IMR-90 (cell line): ENCODE data around the gene CYB5RL. TPM values are rescaled to one million over a fixed set of nuclear protein-coding genes. Genes with fewer than 3 reads are reported as not detected.

Experiments
- ATAC-seq: fragments of 200-7000 bp; cut with Tn5 transposase; 2 replicates; pipeline ENCODE4 v1.9.1; 2020; ENCODE audit warnings: low read depth, mild to moderate bottlenecking, moderate library complexity
- BruUV-seq: library from RNA; stranded (reverse); fragments of 400-500 nt; replicated peaks from 2 replicates; lab custom pipeline; 2021; lab: Mats Ljungman, UMichigan
- CTCF ChIA-PET: fragments of 300-600 bp; formaldehyde crosslinking; extraction: SDS; loops from one replicate; lab custom pipeline; 2021; ENCODE audit warnings: antibody characterized with exemption; lab: Yijun Ruan, JAX
- POLR2A ChIA-PET: fragments of 300-600 bp; sonication (Branson Sonifier 250); formaldehyde crosslinking; loops from one replicate; lab custom pipeline; 2022; ENCODE audit warnings: antibody characterized with exemption; ENCODE audit not compliant: unreplicated experiment; lab: Charles Lee
- DNase-seq: peaks from one replicate; pipeline ENCODE4 v3.0.0; 2013
- H2AFZ ChIP-seq: replicated peaks from 2 replicates; pipeline ENCODE3; 2013; ENCODE audit warnings: low read length, mild to moderate bottlenecking; ENCODE audit not compliant: poor library complexity
- H2AK5ac ChIP-seq: 2 replicates; pipeline ENCODE4 v1.6.1; 2013; ENCODE audit warnings: low read depth, low read length, inconsistent platforms
- H2AK9ac ChIP-seq: replicated peaks from 2 replicates; pipeline ENCODE3; 2013; ENCODE audit warnings: mild to moderate bottlenecking, low read depth, low read length, moderate library complexity; ENCODE audit not compliant: poor library complexity
- H2BK120ac ChIP-seq: 2 replicates; pipeline ENCODE4 v1.6.1; 2013; ENCODE audit warnings: low read depth, low read length, inconsistent platforms
- H2BK15ac ChIP-seq: 3 replicates; pipeline ENCODE4 v1.6.1; 2013; ENCODE audit warnings: low read depth, low read length, inconsistent platforms
- H2BK20ac ChIP-seq: 2 replicates; pipeline ENCODE4 v1.6.1; 2013; ENCODE audit warnings: low read depth, mild to moderate bottlenecking, inconsistent platforms, low read length, moderate library complexity
- H2BK5ac ChIP-seq: 2 replicates; pipeline ENCODE4 v1.6.1; 2013; ENCODE audit warnings: mild to moderate bottlenecking, low read depth, low read length, inconsistent platforms; ENCODE audit not compliant: poor library complexity, severe bottlenecking
- H3K14ac ChIP-seq: replicated peaks from 2 replicates; pipeline ENCODE4 v1.6.1; 2013; ENCODE audit warnings: low read depth, low read length, inconsistent platforms
- H3K18ac ChIP-seq: 2 replicates; pipeline ENCODE4 v1.6.1; 2013; ENCODE audit warnings: low read depth, low read length, control low read depth
- H3K23ac ChIP-seq: 2 replicates; pipeline ENCODE4 v1.6.1; 2013; ENCODE audit warnings: low read depth, low read length, inconsistent platforms
- H3K27ac ChIP-seq: 2 replicates; pipeline ENCODE4 v1.5.1; 2013; ENCODE audit warnings: mild to moderate bottlenecking, control low read depth, low read length; ENCODE audit not compliant: insufficient read depth
- H3K27me3 ChIP-seq: 2 replicates; pipeline ENCODE4 v1.6.1; 2013; ENCODE audit warnings: low read length; ENCODE audit not compliant: control insufficient read depth, insufficient read depth
- H3K36me3 ChIP-seq: 2 replicates; pipeline ENCODE4 v1.6.1; 2013; ENCODE audit warnings: low read length, mixed read lengths; ENCODE audit not compliant: control insufficient read depth, insufficient read depth
- H3K4ac ChIP-seq: 2 replicates; pipeline ENCODE4 v1.6.1; 2013; ENCODE audit warnings: low read depth, low read length, inconsistent platforms
- H3K4me1 ChIP-seq: 2 replicates; pipeline ENCODE4 v1.6.1; 2013; ENCODE audit warnings: low read length, mixed read lengths; ENCODE audit not compliant: control insufficient read depth, insufficient read depth
- H3K4me2 ChIP-seq: 2 replicates; pipeline ENCODE4 v1.6.1; 2013; ENCODE audit warnings: low read depth, mild to moderate bottlenecking, control low read depth, low read length, moderate library complexity
- H3K4me3 ChIP-seq: 2 replicates; pipeline ENCODE4 v1.5.1; 2013; ENCODE audit warnings: low read depth, mild to moderate bottlenecking, control low read depth, low read length, moderate library complexity; ENCODE audit not compliant: insufficient read depth
- H3K56ac ChIP-seq: 2 replicates; pipeline ENCODE4 v1.6.1; 2013; ENCODE audit warnings: low read length, inconsistent platforms; ENCODE audit not compliant: insufficient read depth; ENCODE audit errors: extremely low read depth
- H3K79me1 ChIP-seq, 2 experiments: 2 replicates each; pipeline ENCODE4 v1.6.1; 2013; ENCODE audit warnings: low read length in 2 of 2, inconsistent platforms in 1 of 2, low read depth in 1 of 2
- H3K9ac ChIP-seq: 2 replicates; pipeline ENCODE4 v1.6.1; 2013; ENCODE audit warnings: low read depth, low read length, control low read depth
- H3K9me1 ChIP-seq: 2 replicates; pipeline ENCODE4 v1.6.1; 2013; ENCODE audit warnings: low read length, inconsistent platforms; ENCODE audit not compliant: insufficient read depth
- H3K9me3 ChIP-seq: 2 replicates; pipeline ENCODE4 v1.6.1; 2013; ENCODE audit warnings: low read length; ENCODE audit not compliant: control insufficient read depth, insufficient read depth
- H4K20me1 ChIP-seq: 2 replicates; pipeline ENCODE4 v1.6.1; 2013; ENCODE audit warnings: low read length, inconsistent platforms; ENCODE audit not compliant: insufficient read depth
- H4K5ac ChIP-seq: 2 replicates; pipeline ENCODE4 v1.6.1; 2013; ENCODE audit warnings: mild to moderate bottlenecking, low read depth, low read length, control low read depth
- H4K8ac ChIP-seq, 2 experiments: 2 replicates each; pipeline ENCODE4 v1.6.1; 2013; ENCODE audit warnings: low read depth in 2 of 2, low read length in 2 of 2, control low read depth in 1 of 2, inconsistent platforms in 1 of 2
- H4K91ac ChIP-seq: 2 replicates; pipeline ENCODE4 v1.6.1; 2013; ENCODE audit warnings: low read depth, low read length, inconsistent platforms; ENCODE audit not compliant: insufficient read depth
- SMC3 ChIP-seq: fragments of 150-350 bp; IDR thresholded peaks from 2 replicates; pipeline ENCODE4 v1.6.1; 2016; ENCODE audit warnings: low read depth, mild to moderate bottlenecking, antibody characterized with exemption, low read length, moderate library complexity
- WGBS, 2 experiments: methylation state at CpG; one replicate each; pipeline versions ENCODE4 v1.1.5 to v1.1.7; 2013; ENCODE audit warnings: missing lambda C conversion rate in 2 of 2; ENCODE audit not compliant: insufficient read length in 1 of 2; ENCODE audit errors: extremely low coverage in 2 of 2; 5-methylcytosine and 5-hydroxymethylcytosine counted together
- dilution Hi-C: fragments of 300-500 bp; cut with HindIII; formaldehyde crosslinking; loops from one replicate; pipeline ENCODE4 v1.14.3; 2018; ENCODE audit warnings: low sequenced_read_pairs; ENCODE audit not compliant: unreplicated experiment
- in situ Hi-C: fragments of 300-500 bp; cut with MboI; formaldehyde crosslinking; loops from 3 replicates; pipeline ENCODE4 v1.14.3; 2019; ENCODE audit warnings: low sequenced_read_pairs, inconsistent platforms, mixed read lengths
- intact Hi-C: fragments of 100-400 bp; cut with micrococcal nuclease; formaldehyde crosslinking; loops from 2 replicates; pipeline ENCODE4 v1.10.0; 2022
- polyA plus RNA-seq, 3 experiments: library from polyadenylated mRNA; depleted of rRNA; stranded (reverse); fragments of >200 nt; gene quantifications; 2 replicates each; pipeline ENCODE4 v1.2.3, GENCODE V29; 2012; ENCODE audit warnings: low replicate concordance in 1 of 3
- total RNA-seq: library from RNA; depleted of rRNA; stranded (reverse); fragments of >200 nt; gene quantifications from 2 replicates; pipeline ENCODE4 v1.2.3, GENCODE V29; 2012

CYB5RL gene
- total and polyA plus RNA-seq, 2 of the 4 experiments (the other 2 are of a cell fraction), result 3.8 to 4.3 TPM

DNA sequence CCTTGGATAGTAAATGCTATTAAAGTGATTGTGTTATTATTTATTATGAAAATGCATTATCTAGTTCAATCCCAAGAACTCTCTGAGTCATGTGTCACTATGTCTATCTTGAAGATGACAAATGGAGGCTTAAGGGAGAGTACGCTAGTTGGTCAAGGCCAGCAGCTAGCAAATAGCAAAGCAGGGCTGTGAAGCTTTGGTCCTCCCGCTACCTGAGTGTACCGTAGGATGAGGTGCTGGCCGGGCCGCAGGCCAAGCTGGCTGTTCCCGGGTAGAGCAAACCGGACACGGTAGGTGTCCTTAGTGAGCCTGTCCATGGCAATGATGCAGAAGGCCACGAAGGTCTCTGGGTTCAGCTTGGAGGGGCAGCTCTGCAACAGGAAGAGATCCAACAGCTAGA lies 9.3 kb downstream of the CYB5RL start:
- no peak for DNase-seq
- Histone ChIP-seq H2BK20ac (no peak overlapping the region), H4K20me1 (no peaks in the 10 kb centered on the region), H3K56ac (no peak overlapping the region), H3K18ac (no peak overlapping the region), H4K5ac (no peak overlapping the region), H3K9ac (no peak overlapping the region), H3K9me3 (no peaks in the 10 kb centered on the region), H3K27me3 (no peaks in the 10 kb centered on the region), H2BK5ac (no peak overlapping the region), H4K91ac (no peak overlapping the region), H3K36me3 (peaks cover 1% of the 10 kb centered on the region; the same call in 1 of the 2 replicates), H4K8ac (no peak overlapping the region), H3K4me1 (peaks cover 1% of the 10 kb centered on the region; the same call in 1 of the 2 replicates), H3K14ac (no peak overlapping the region), H3K4me3 (no peak overlapping the region), H2AK9ac (no peak overlapping the region), H2AFZ (no peak overlapping the region), H2AK5ac (no peak overlapping the region), H2BK15ac (no peak overlapping the region), H3K4ac (no peak overlapping the region), H2BK120ac (no peak overlapping the region), H3K79me1 (no peaks in the 10 kb centered on the region), H3K27ac (no peak overlapping the region), H3K23ac (no peak overlapping the region), H3K9me1 (peaks cover 9% of the 10 kb centered on the region; the same call in 1 of the 2 replicates), H3K4me2 (no peak overlapping the region)
- dilution Hi-C loops (no loop called here), in situ Hi-C loops (no loop called here), intact Hi-C loops (no loop called here)
- CTCF ChIA-PET, result interaction anchor here (1.6 kb wide), 1 partner anchor 9 kb away, joined by 3 read pairs; no protein-coding TSS in a partner anchor
- 91% methylated on average over 4 of the region's 9 CpGs; no CpG with 5 or more reads in 1 of the 2 experiments for WGBS, 2 experiments
- POLR2A ChIA-PET, result no interaction called here
- BruUV-seq, result no TSS peak
- no peak for ATAC-seq
- TF ChIP-seq SMC3, result no peak
